RPMI8226 (cell line): ENCODE results near the gene EML6.
"Not testable (repeated sequence)": the region's sequence is repeated elsewhere in the genome, so short reads cannot be mapped to it uniquely, and the experiment has no call there.

Experiments
- DNase-seq: peaks from one replicate; pipeline ENCODE4 v3.0.0-alpha.2; 2015

The EML6 gene

DNA sequence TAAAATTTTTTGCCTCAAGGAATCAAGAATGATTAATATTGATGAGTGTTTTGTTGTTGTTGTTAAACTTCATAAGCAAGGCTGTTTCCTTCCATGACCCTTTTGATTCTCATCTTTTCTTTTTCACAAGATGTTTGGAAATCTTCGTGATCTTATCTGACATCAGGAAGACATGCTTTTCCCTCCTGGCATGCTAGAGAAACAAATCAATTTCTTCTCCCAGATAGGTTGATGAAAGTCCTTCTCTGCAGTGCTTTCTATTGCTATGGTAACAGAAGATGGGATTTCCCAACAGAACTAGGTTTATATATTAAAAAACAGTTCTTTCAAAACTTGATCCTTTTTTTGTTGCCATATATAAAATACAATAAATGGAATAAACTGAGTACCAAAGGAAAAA is 85.2 kb downstream of the EML6 start:
- no peak for DNase-seq

DNA sequence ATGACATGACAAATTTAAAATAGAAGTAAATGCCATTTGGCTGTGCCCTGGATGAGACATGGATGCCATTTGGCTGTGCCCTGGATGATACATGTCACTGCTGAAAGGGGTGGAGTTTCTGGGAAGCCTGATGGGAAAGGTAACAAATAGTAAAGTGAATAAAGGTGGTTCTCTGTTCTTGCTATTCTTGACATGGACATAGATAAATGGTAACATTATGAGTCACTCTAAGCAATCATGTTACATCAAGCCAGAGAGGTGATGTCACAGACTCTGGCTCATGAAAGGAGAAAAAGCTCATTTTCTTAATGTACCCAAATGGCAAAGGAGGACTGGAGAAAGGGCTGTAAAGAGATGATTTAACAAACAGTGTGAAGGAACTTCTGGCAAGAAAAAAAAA is 86.4 kb downstream of the EML6 start:
- no peak for DNase-seq

DNA sequence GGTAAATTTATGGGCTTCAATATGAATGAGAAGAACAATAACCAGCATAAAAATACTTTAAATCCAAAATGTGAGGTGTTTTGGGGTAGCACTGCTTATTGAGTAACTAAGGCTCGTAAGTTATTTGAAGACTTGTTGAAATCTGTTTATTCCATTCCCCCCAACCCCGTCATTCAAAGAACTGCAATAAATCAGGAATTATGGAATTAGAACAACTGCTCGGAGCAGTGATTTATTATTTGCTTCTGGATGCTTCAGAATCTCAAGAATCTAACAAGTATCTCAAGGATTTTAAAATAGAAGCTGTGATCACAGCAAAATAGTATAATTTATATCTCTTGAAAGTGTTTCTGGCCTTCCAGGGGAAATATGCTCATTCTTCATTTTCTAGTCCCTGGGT is 86.8 kb downstream of the EML6 start:
- no peak for DNase-seq

DNA sequence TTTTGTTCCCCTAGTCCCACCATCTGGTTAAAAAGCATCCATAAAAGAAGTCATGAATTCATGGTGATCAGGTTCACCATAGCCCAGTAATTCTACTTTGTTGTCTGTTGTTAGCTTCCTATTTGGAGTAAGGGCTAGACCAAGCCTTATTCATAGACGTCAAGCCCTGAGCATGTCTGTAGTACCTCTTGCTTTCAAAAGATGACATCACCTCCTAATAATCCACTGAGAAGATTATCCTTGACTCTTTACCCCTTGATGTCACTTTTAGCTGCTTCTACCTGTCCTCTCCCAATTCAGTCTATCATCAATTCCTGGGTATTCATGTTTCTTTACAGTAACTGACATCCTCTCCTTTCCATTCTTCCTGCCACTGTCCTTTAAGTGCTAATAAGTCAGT is 90.1 kb downstream of the EML6 start:
- DNase-seq, result no peak

DNA sequence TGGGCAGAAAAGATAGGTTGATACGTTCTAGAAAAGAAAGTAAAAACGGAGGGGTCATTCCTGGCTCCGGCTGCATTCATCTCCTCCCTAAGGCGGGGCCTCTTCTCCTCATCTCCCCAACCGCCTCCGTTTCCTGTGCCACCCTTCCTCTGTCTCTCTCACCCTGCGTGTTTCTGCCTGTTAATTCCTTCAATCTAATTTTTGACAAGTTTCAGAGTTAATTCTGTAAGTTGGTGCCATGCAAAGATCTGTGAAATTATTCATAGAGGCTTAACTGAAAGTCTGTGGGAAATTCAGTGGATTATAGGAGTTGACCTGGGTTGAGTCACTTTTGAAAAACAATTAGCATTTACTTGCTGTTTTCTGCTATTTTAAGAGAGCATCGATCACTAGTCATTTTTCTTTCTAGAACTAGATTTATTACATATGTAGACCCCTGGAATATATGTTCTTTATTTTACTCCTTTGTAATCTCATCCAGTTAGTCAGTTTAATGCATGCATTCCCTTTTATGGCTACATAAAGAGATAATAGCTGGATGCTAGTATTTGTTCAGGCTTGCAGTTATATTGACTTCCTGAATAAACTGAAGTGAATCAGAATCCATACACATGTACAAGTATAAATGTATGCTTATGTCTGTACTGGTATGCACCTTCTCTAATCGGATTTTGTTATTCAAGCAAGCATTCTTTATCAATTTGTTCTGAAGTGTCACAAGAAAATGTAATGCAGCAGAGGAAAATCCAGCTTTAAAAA is 91.1 kb downstream of the EML6 start:
- DNase-seq, result no peak

DNA sequence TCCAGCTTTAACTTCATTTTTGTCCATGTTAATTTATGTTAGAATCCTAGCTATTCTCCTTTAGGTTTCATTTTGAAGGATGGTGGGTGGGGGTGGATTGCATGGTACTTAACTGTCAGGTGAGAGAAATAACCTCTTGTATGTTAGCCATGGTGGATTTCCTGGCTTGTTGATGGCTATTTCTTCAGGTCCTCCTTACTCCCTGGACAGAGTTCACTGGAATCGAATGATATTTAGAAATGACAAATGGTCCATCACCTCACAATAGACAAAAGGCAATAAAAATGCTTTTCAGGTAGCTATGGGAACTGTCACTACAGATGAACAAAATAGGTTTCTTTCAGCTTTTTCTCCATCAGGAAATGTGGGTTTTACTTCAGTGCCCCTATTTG is 91.7 kb downstream of the EML6 start:
- DNase-seq, result no peak

DNA sequence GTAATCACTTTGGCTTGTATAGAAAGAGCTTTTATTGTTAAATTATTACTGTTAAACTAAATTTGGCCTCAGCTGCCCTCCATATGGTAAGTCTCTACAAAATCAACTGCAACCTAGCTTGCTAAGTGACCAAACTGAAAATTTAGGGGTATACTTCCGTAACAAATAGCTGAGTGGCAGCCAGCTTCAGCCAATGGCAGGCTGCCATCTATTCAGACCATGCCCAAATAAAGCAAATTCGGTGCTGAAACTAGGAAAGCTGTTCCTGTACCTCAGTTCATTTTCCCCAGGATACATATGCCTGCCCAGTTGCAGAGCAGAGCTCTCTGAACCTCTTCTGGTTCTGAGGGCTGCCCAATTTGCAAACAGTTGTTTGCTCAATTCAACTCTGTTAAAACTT is 94.8 kb downstream of the EML6 start:
- DNase-seq, result no peak

DNA sequence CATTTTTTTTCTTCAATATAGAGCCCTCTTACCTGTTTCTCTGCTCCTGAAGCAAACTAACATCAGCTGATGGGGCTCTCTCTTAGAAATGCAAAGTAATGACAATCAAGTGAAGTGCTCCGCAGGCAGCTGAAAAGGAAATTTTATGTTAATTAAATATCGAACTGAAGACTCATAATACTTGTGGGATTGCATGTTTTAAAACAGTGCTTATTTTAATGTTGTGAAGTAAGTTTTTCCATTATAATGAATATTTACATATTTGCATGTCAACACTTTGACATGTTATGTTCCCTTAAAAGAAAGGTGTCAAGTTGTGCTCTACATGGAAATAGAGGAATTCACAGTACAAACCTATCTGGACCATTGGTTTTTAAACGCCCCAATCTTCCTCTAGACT is 97.1 kb downstream of the EML6 start:
- no peak for DNase-seq

DNA sequence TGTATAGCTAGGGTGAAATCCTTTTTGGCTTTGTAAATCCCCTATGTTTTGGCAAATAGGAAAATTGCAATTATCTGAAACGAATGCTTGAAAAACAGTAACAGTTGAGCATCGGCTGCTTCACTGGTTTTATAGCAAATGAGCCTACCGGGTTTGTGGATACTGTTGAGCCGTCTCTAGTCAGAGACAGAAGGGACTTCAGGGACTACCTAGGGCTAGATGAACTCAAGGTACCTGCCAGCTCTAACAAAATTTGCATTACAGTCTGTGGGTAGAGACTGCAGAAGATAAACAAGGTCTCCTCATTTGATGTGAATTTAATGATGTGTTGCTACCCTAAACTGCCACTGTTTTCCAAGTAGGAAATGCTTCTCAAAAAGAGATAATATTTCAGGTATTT is 101.1 kb downstream of the EML6 start:
- no peak for DNase-seq

DNA sequence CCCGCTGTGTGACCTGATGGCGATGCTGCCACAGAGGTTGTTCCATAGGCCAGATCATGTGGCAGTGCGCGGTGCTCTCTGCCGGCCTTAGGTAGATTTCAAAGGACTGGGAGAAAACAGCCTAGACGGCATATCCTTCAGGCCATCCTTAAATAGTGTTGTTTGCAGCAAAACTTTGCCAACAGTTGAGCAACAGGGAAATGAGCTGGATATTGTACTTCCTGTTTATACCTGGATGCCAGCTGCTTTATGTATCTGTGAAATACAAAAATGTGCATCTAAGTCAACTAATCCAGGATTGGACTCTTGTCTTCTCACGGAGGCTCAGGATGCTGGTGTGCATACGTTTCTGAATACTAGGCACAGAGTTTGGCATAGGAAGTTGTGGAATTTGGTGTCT is 107.1 kb downstream of the EML6 start:
- no peak for DNase-seq

DNA sequence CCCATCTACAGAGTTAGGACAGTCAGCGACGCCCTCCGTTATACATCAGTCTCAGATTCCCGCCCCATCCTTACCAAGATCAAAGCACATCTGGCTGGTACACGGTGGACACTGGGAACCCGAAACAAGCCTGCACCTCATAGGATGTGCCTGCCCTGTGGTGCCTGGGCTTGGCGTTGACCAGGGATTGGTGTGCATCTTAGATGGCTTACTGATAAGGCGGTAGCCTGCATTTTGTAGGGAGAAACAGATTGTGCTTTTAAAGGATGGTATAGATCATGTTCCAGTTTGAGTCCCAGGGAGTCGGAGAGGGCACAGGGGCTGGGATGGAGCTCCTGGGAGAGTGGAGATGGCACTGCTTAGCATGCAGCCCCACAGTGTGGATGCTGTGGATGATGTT is 108.0 kb downstream of the EML6 start:
- no peak for DNase-seq

DNA sequence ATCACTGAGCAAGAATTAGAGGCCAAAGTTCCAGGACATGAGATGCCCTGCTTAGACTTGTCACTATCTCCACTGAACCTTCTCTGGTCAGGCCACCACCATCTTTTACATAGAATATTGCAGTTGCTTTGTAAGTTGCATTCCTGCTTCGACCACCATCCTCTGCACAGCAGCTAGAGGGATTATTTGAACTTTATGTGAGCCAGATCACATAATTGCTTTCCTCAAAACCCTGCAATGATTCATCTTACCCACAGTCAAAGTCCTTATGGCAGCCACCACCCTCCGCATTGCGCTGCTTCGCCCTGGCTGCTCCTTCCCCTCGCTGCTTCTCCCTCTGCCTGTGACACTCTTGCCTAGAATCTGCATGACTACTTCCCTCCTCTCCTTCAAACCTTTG is 111.3 kb downstream of the EML6 start:
- no peak for DNase-seq

DNA sequence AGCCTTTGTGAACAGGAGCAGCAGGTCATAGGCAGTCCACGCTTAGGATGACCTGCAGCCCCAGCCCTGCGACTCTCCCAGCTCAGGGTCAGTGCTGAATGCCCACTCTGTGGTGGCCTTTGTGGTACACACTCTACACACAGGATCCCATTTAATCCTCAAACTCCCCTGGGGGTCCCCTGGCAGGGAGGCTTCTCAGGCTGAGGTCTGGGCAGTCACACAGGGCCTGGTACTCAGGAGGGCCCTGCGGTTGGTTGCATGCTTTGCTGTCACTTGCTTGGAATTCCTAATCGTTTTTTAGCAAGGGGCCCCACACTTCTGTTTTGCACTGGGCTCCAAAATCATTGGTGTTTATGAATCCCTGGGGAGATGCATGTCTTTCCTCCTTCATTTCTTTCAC is 113.0 kb downstream of the EML6 start:
- DNase-seq, result no peak

DNA sequence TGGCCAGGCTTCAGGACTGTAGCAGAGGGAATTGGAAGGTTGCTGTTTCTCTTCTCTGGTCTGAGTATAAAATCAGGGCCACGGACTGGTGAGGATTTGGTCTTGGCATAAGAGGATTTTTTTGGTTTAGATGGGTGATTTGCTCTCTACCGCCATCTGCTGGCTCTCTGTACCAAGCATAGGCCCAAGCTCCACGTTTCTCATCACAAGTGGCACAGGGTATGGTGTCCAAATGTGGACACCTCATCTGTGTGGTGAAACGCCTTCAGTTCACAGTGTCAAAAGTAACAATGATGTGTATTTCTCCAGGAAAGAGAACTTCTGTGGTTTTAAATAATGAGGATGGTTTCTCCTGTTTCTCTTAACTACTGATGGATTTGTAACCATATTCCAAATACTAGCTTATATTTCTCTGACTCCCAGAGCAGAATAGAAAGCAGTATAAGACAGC is 115.1 kb downstream of the EML6 start:
- DNase-seq, result peak; percentile 73

DNA sequence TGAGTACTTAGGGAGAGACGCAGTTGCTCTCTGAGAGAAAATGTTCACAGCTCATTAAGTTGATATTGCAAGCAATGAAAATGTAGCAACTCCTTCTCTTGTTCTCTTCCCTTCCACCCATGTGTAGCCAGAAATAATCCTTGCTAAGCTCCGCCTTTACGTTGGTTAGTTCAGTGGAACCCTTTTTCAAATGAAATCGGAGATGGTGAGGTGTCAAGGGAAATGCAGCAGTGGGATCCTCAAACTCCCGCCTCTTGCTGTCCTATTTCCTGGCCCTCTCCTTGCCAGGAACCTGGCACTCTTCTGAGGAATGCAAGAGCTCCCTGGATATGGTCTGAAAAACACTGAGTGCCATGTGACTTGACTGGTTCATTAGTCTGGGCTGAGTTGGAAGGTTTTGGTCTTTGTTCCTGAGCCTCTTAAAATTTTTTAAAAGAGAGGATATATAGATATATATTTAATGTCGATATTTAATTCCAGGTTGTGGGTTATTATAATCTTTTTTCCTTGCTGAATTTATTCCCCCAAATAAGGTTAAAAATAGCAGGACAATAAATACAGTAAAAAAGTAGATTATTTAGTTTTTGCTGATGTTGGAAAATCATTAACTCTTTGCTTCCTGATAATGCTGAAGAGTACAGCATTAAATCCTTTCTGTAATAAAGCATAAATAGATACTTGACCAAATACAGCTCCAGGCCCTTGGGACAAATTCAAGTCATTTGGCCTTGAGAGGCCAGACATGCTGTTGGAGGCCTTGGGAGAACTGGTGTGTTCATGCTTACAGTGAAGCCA is 116.2 kb downstream of the EML6 start:
- DNase-seq, result no peak

DNA sequence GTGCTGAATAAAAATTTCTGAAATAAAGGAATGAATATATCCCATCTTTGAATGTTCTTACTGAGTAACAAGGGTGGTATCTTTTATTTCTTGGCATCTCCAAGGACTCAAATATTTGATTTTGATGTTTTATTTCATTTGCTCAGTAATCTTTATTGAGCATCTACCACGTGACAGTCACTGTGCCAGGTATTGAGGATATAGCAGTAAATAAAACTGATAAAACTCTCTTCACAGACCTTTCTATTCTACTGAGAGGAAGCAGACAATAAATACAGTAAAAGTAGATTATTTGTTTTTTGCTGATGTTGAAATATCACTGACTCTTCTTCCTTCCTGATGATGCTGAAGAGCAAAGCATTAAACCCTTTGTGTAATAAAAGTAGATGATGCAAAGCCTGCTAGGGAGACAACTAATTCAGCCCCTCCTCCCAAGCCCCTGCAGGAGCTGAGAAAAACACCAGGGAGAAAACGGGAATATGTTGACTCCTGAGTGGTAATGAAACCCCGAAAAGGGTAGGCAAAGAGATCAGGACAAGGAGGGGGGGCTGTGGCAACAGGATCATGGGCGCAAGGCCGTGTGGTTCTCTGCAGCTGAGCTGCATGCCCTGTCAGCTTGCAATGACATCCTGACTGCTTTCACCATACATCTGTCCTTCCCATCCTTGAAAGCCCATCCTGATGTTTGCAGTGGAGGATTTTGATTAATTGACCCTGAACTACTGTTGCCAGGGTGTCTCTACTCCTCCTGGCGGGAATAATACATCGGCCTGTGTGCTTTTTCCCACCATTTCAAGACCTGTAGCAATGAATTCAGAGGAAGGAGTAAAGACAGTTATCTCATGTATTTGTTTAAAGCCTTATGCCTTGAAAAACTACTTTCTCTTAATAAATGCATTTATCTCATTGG is 117.4 kb downstream of the EML6 start:
- DNase-seq, result no peak

DNA sequence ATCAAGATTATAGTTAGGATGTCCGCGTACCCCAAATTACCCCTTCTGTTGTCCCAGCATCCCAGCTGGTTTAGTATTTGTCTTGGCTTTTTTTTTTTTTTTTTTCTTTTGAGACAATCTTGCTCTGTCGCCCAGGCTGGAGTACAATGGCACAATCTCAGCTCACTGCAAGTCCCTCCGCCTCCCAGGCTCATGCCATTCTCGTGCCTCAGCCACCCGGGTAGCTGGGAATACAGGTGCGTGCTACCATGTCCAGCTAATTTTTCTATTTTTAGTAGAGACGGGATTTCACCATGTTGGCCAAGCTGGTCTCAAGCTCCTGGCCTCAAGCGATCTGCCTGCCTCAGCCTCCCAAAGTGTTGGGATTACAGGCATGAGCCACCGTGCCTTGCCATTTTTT is 118.0 kb downstream of the EML6 start:
- not testable (repeated sequence) for DNase-seq

DNA sequence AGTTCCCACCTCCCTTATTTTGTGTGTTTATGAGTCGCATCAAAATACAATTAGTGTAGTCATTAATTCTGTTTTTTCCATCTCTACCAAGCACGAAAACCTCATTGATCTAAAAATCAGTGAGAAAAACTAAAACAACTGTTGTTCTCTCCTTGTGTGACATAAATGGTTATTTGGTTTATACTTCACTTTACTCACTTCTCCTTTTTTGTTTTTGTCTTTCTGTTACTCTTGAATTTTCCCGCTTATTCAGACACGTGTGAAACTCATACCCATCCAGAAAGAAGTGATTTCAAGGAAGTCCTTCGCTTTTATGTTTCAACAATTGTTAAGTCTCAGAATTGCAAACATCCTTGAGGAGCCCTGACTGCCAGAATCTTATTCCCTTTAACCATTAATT is 121.6 kb downstream of the EML6 start:
- DNase-seq, result no peak

DNA sequence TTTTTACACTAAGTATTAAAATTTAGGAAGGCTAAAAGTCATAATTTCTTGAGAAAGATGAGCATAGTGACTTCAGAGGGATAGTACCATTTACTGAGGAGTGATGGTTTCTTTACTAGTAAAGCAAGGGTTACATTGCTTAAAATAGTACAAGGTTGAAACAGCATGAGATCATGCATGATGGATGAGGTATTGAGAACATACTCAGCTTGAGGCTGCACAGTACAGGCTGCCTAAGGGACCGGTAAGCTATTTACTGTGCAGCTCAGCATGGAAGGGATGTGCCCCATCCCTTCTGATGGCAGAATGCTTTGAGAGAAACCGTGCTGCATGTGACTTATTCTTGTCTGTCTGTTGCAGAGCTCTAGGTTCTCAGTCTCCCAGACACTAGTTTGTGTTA is 122.1 kb downstream of the EML6 start:
- no peak for DNase-seq

DNA sequence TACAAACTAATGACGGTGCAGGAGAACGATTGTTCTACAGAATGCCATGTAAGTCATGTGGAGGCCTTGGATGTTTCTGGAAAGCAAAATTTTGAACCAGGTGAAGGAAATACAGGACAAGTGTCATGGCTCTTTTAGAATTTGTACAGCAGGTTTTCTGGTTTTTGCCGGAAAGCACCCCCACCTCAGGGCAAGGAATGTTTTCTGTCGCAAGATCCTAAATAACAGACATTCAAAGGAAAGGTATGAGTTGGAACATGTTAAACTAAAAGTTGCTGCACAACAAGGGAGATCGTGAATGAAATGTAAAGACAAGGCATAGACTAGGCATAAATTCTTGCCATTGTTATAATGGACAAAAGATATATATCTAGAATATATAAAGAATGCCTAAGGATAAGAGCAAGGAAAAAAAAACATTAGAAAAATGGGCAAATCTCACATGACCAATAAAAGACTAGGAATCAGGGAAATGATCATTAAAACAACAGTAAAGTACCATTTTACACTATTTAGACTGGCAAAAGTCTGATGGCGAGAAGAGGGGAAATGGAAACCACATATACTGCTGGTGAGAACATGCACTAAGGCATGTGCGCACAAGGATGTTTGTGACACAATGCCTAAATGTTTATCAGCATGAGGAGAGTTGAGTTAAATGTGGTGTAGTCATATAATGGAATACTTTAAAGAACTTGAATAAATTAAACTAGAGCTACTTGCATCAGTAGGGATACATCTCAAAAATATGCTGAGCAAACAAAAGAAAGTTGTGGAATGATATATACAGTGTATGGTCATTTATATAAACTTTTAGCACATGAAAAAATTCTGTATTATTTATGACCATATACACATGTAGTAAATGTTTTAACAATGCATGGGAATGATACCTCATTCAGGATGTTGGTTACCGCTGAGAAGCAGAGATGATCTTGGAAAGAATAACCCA is 127.0 kb downstream of the EML6 start:
- DNase-seq, result no peak

DNA sequence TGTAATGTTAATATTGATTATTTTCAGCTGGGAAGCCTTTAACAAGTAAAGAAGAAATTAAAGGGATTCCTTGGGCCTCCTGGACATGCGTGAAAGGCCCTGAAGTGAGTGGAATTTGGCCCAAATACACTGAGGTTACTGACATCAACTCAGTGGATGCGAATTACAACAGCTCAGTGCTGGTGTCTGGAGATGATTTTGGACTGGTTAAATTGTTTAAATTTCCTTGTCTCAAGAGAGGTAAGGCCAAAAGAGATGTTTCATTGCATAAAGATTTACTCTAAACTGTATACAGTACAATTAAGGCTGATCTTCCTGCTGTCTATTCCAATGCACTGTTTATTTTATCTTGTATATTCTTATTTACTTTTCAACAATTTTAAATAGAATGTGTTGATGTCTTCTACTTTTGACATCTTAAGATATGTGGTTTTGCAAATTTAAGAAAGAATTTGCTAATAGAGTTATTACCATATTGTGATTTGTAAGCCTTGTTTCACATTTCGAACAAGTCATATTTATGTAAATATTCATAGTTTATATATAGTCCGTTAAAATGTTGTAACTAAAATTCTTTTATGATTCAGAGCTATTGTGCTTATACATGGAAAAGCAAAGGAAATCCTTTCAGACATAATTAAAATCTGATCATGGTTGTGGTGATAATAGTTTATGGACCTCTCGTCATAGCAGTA is 130.3 kb downstream of the EML6 start:
- DNase-seq, result no peak

DNA sequence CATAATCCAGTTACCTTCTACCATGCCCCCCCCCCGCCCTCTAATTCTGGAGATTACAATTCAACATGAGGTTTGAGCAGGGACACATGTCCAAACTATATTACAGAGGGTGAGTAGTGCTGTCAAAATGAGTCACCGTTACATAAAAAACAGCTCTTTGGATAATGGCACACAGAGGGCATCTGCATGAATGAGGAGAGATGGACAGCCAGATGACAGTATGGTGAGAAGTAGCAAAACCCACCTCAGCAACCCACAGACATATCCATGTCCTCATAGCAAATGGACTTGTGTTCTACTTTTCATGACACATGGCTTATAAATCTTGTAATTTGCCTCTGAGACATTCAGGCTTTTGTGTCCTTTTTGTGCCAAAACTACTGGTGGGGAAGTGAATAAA is 132.0 kb downstream of the EML6 start:
- no peak for DNase-seq
